ENCODE results near the gene GUCY2D. TPM values are rescaled to one million over a fixed set of nuclear protein-coding genes. Genes with fewer than 3 reads are reported as not detected.

The GUCY2D gene
- total and polyA plus RNA-seq, 3 experiments from 2014 or later: 0.22 TPM; not detected in 2

DNA sequence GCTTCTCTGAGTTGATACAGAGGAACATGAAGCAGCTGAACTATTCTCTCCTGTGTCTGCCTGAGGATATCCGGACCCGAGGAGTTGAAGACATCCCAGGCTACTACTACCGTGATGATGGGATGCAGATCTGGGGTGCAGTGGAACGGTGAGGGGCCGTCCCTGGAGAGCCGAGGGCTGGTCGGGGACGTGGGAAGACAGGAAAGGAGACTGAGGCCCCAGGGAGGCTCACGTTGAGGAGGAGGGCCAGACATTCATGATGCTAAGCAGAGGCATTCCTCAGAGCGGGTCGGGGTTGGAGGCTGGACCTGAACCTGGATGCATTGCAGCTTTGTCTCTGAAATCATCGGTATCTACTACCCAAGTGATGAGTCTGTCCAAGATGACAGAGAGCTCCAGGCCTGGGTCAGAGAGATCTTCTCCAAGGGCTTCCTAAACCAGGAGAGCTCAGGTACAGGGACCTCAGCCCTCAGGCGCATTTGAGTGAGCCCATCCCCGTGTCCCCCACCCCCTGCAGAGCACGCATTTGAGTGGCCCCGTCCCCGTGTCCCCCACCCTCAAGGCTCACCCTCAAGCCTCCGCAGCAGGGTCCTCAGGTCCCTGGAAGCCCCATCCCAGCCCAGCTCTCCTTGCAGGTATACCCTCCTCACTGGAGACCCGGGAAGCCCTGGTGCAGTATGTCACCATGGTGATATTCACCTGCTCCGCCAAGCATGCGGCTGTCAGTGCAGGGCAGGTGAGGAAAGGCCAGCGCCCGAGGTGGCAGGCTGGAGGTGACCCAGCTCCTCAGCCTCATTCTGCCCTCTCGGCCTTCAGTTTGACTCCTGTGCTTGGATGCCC, 44.7 kb downstream of the GUCY2D start:
- Mint-ChIP-seq H3K4me3 (no peak overlapping the region), H3K9me3 (no peaks in the 10 kb centered on the region), H3K36me3 (no peaks in the 10 kb centered on the region), H3K27ac (peak overlapping the region in 1 of 8 donors; percentile 29), H3K27me3 (peaks cover 6 to 9% of the 10 kb centered on the region in 2 donors), H3K4me1 (no peaks in the 10 kb centered on the region)
- H3K27ac ChIP-seq (ENCODE audit: low read depth, low read length): no peak overlapping the region
- H3K9me3 ChIP-seq (ENCODE audit: low read length): no peaks in the 10 kb centered on the region
- H3K4me3 ChIP-seq (ENCODE audit: low read length): no peak overlapping the region
- no peaks in the 10 kb centered on the region for H3K4me1 ChIP-seq (ENCODE audit: insufficient read depth, low read length)
- POLR2A ChIA-PET: no interaction called here
- H3K36me3 ChIP-seq (ENCODE audit: insufficient read depth, low read length): no peaks in the 10 kb centered on the region
- CTCF ChIA-PET: interaction anchor here (0.8 to 1.8 kb wide), 3 partner anchors 10 to 26 kb away, joined by 3 to 10 read pairs (median 4); no protein-coding TSS in a partner anchor
- H3K27me3 ChIP-seq (ENCODE audit: insufficient read depth, low read length, poor library complexity, severe bottlenecking): no peaks in the 10 kb centered on the region
- DNase-seq: no peak

DNA sequence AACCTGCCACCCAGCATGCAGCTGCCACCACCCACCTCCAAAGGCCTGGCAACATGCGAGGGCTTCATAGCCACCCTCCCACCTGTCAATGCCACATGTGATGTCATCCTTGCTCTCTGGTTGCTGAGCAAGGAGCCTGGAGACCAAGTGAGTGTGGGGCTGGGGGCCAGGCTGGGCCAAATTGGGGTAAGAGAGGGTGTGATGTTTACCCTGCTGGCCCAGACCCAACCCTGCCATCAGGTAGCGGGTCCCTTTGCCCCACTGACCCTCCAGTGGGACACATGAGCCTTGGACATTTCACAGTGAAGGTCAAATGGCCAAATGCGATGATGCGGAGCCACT, 45.3 kb downstream of the GUCY2D start:
- H3K4me3 Mint-ChIP-seq: no peak overlapping the region
- CTCF ChIA-PET: interaction anchor here (0.8 to 1.8 kb wide), 2 partner anchors 9 to 13 kb away, joined by 3 to 10 read pairs; no protein-coding TSS in a partner anchor
- no peaks in the 10 kb centered on the region for H3K4me1 Mint-ChIP-seq
- H3K9me3 Mint-ChIP-seq: no peaks in the 10 kb centered on the region
- H3K36me3 ChIP-seq (ENCODE audit: insufficient read depth, low read length): no peaks in the 10 kb centered on the region
- POLR2A ChIA-PET: no interaction called here
- H3K36me3 Mint-ChIP-seq: no peaks in the 10 kb centered on the region
- no peak overlapping the region for H3K27ac Mint-ChIP-seq
- H3K9me3 ChIP-seq (ENCODE audit: low read length): no peaks in the 10 kb centered on the region
- no peak overlapping the region for H3K27ac ChIP-seq (ENCODE audit: low read depth, low read length)
- DNase-seq: no peak
- no peak overlapping the region for H3K4me3 ChIP-seq (ENCODE audit: low read length)
- H3K4me1 ChIP-seq (ENCODE audit: insufficient read depth, low read length): no peaks in the 10 kb centered on the region
- no peaks in the 10 kb centered on the region for H3K27me3 ChIP-seq (ENCODE audit: insufficient read depth, low read length, poor library complexity, severe bottlenecking)
- H3K27me3 Mint-ChIP-seq: peaks cover 6 to 9% of the 10 kb centered on the region in 2 donors

DNA sequence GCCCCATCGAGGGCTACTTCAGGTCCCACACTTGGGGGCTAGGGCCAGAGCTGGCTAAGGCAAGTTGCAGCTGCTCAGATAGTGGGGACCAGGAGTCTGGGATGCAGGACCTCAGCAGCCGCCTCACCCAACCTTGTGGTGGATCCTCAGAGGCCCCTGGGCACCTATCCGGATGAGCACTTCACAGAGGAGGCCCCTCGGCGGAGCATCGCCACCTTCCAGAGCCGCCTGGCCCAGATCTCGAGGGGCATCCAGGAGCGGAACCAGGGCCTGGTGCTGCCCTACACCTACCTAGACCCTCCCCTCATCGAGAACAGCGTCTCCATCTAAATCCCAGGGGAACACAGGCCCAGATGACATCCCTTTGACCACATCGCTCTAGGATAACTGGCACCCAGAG, 45.8 kb downstream of the GUCY2D start:
- peaks cover 6 to 9% of the 10 kb centered on the region in 2 donors for H3K27me3 Mint-ChIP-seq
- peak overlapping the region in 1 of 8 donors; percentile 76 for H3K27ac Mint-ChIP-seq
- H3K36me3 Mint-ChIP-seq: no peaks in the 10 kb centered on the region
- H3K4me3 Mint-ChIP-seq: no peak overlapping the region
- POLR2A ChIA-PET: no interaction called here
- Histone ChIP-seq H3K4me1 (ENCODE audit: insufficient read depth, low read length) (no peaks in the 10 kb centered on the region), H3K27ac (ENCODE audit: low read depth, low read length) (no peak overlapping the region), H3K9me3 (ENCODE audit: low read length) (no peaks in the 10 kb centered on the region), H3K4me3 (ENCODE audit: low read length) (no peak overlapping the region), H3K36me3 (ENCODE audit: insufficient read depth, low read length) (no peaks in the 10 kb centered on the region), H3K27me3 (ENCODE audit: insufficient read depth, low read length, poor library complexity, severe bottlenecking) (no peaks in the 10 kb centered on the region)
- no peaks in the 10 kb centered on the region for H3K4me1 Mint-ChIP-seq
- no peaks in the 10 kb centered on the region for H3K9me3 Mint-ChIP-seq
- DNase-seq: no peak
- CTCF ChIA-PET: interaction anchor here (1.8 kb wide), 1 partner anchor 9 kb away, joined by 10 read pairs; no protein-coding TSS in a partner anchor

DNA sequence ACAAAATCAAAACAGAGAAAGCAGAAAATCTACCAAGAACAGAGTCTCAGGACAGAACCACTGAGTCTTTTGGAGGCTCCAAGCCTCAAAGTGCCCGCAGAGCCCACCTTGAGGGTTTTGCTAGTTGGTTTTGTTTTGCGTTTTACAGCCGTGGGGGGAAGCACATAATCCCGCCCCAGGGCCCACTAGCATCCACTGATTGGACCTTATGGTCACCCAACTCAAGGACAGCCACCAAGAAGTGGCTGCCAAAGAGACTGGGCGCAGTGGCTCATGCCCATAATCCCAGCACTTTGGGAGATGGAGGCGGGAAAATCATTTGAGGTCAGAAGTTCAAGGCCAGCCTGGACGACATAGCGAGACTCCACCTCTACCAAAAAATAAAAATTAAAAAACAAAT, 46.3 kb downstream of the GUCY2D start:
- POLR2A ChIA-PET: no interaction called here
- Histone ChIP-seq H3K27me3 (ENCODE audit: insufficient read depth, low read length, poor library complexity, severe bottlenecking) (no peaks in the 10 kb centered on the region), H3K4me3 (ENCODE audit: low read length) (no peak overlapping the region), H3K9me3 (ENCODE audit: low read length) (no peaks in the 10 kb centered on the region), H3K36me3 (ENCODE audit: insufficient read depth, low read length) (no peaks in the 10 kb centered on the region), H3K27ac (ENCODE audit: low read depth, low read length) (no peak overlapping the region), H3K4me1 (ENCODE audit: insufficient read depth, low read length) (no peaks in the 10 kb centered on the region)
- Mint-ChIP-seq H3K27ac (peak overlapping the region in 1 of 8 donors; percentile 76), H3K9me3 (no peaks in the 10 kb centered on the region), H3K4me3 (no peak overlapping the region), H3K27me3 (peaks cover 6 to 9% of the 10 kb centered on the region in 2 donors), H3K4me1 (no peaks in the 10 kb centered on the region), H3K36me3 (no peaks in the 10 kb centered on the region)
- no peak for DNase-seq
- CTCF ChIA-PET: no interaction called here

DNA sequence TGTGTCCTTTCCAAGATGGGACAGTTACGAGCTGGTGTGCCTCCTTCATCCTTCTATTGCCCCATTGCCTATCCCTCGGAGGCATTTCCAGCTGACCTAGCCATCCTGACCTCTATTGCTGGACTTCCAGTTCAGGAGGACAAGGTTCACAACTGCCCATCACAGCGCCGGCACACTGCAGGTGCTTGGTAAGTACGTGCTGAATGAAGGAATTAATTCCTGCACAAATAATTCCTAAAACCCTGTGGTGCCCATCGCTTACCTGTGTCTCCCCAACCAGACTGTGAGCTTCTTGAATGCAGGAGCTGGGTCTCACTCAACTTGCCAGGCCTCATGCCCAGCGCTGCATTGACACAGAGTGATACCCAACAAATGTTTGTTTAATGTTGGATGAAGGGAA, 49.4 kb downstream of the GUCY2D start:
- POLR2A ChIA-PET: interaction anchor here (0.7 kb wide), 1 partner anchor 36 kb away, joined by 4 read pairs; no protein-coding TSS in a partner anchor
- Mint-ChIP-seq H3K4me3 (no peak overlapping the region), H3K36me3 (no peaks in the 10 kb centered on the region), H3K27ac (no peak overlapping the region), H3K4me1 (peaks cover 7 to 14% (median 14%) of the 10 kb centered on the region in 3 donors), H3K9me3 (no peaks in the 10 kb centered on the region), H3K27me3 (peaks cover 0 to 3% of the 10 kb centered on the region in 2 donors)
- H3K27ac ChIP-seq (ENCODE audit: low read depth, low read length): no peak overlapping the region
- H3K4me3 ChIP-seq (ENCODE audit: low read length): no peak overlapping the region
- CTCF ChIA-PET: no interaction called here
- H3K36me3 ChIP-seq (ENCODE audit: insufficient read depth, low read length): no peaks in the 10 kb centered on the region
- DNase-seq: peak in 1 of 5 donors; percentile 14
- H3K27me3 ChIP-seq (ENCODE audit: insufficient read depth, low read length, poor library complexity, severe bottlenecking): no peaks in the 10 kb centered on the region
- peaks cover 5% of the 10 kb centered on the region for H3K4me1 ChIP-seq (ENCODE audit: insufficient read depth, low read length)
- H3K9me3 ChIP-seq (ENCODE audit: low read length): no peaks in the 10 kb centered on the region

DNA sequence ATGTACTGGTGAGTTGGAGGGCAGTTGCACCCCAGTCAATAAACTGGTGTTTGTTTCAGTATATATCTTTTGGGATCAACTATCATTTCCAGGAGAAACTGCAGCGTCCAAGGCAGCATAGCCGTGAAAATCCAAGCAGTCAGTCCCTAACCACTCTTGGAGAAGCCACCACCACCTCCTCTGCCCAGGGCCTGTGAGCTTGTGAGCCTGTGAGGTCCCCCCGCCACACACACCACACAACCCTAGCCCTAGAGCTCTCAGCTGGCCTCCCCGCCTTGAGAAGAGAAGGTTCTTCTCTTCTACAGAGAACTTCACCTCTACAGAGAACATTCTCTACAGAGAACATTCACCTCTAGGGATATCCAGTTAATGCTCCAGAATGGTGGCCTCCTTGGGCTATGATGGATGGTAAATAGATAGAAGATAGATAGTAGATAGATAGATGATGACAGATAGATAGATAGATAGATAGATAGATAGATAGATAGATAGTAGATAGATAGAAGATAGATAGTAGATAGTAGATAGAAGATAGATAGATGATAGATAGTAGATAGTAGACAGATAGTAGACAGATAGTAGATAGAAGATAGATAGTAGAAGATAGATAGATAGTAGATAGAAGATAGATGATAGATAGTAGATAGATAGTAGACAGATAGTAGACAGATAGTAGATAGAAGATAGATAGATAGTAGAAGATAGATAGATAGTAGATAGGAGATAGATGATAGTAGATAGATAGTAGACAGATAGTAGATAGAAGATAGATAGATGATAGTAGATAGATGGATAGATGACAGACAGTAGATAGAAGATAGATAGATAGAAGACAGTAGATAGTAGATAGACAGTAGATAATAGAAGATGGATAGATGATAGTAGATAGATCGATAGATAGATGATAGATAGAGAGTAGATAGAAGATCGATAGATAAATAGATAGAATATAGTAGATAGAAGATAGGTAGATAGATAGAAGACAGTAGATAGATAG, 50.1 kb downstream of the GUCY2D start:
- H3K4me3 ChIP-seq (ENCODE audit: low read length): no peak overlapping the region
- H3K36me3 ChIP-seq (ENCODE audit: insufficient read depth, low read length): no peaks in the 10 kb centered on the region
- peak in 1 of 5 donors; percentile 9 for DNase-seq
- Mint-ChIP-seq H3K9me3 (no peaks in the 10 kb centered on the region), H3K4me1 (peaks cover 10 to 20% (median 18%) of the 10 kb centered on the region in 3 donors), H3K4me3 (no peak overlapping the region), H3K27ac (no peak overlapping the region), H3K36me3 (no peaks in the 10 kb centered on the region), H3K27me3 (peaks cover 0 to 5% of the 10 kb centered on the region in 2 donors)
- no peak overlapping the region for H3K27ac ChIP-seq (ENCODE audit: low read depth, low read length)
- no peaks in the 10 kb centered on the region for H3K27me3 ChIP-seq (ENCODE audit: insufficient read depth, low read length, poor library complexity, severe bottlenecking)
- no peaks in the 10 kb centered on the region for H3K9me3 ChIP-seq (ENCODE audit: low read length)
- CTCF ChIA-PET: no interaction called here
- POLR2A ChIA-PET: no interaction called here
- H3K4me1 ChIP-seq (ENCODE audit: insufficient read depth, low read length): peaks cover 8% of the 10 kb centered on the region

DNA sequence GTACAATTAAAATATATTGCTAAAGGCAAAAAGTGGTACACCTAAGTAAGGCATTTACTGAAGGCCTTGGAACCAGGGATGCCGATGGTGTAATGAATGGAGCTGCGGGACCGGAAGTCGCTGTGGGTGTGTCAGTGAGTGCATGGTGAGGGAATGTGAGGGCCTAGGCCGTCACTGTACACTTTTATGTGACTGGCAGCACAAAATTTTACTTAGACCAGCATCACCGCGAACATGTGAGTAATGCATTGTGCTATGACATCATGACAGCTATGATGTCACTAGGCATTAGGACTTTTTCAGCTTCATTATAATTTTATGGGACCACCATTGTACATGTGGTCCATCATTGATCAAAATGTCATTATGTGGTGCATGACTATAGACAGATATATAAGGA, 51.2 kb downstream of the GUCY2D start:
- CTCF ChIA-PET: no interaction called here
- H3K9me3 Mint-ChIP-seq: no peaks in the 10 kb centered on the region
- H3K4me3 ChIP-seq (ENCODE audit: low read length): no peak overlapping the region

More for the DNA sequence above, 51.2 kb downstream of the GUCY2D start:
- no peaks in the 10 kb centered on the region for H3K36me3 Mint-ChIP-seq
- Histone ChIP-seq H3K9me3 (ENCODE audit: low read length) (no peaks in the 10 kb centered on the region), H3K36me3 (ENCODE audit: insufficient read depth, low read length) (no peaks in the 10 kb centered on the region), H3K4me1 (ENCODE audit: insufficient read depth, low read length) (peaks cover 9% of the 10 kb centered on the region), H3K27ac (ENCODE audit: low read depth, low read length) (no peak overlapping the region), H3K27me3 (ENCODE audit: insufficient read depth, low read length, poor library complexity, severe bottlenecking) (peaks cover under 1% of the 10 kb centered on the region)
- POLR2A ChIA-PET: no interaction called here
- peaks cover 0 to 9% of the 10 kb centered on the region in 2 donors for H3K27me3 Mint-ChIP-seq
- H3K4me3 Mint-ChIP-seq: no peak overlapping the region
- peak in 1 of 5 donors; percentile 26 for DNase-seq
- peaks cover 12 to 22% (median 19%) of the 10 kb centered on the region in 3 donors for H3K4me1 Mint-ChIP-seq
- H3K27ac Mint-ChIP-seq: no peak overlapping the region

Data from CD8-positive, alpha-beta memory T cell (primary cell).